ENCODE results near the gene EPN2. TPM values are rescaled to one million over a fixed set of nuclear protein-coding genes. Genes with fewer than 3 reads are reported as not detected.
"Not testable (repeated sequence)": the region's sequence is repeated elsewhere in the genome, so short reads cannot be mapped to it uniquely, and the experiment has no call there.

Gene EPN2
- 1 to 10 TPM; 6.1 to 9.5 (median 7.2) TPM for total RNA-seq

DNA sequence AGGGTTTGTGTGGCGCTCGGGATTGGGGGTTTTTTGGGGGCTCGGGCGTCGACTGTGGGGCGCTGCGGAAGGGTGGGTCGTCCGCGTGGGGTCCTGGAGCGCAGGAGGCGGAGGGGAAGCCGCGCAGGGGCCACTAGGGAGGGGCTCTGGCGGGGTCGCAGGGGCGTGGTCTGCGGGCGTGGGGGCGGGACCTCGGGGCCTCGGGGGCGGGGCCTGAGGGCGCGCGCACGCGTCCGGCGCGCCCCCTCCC lies at the start of gene EPN2:
TSS of gene EPN2 (plus strand) at position 228 of the 250 bp plus-strand sequence. CDS start 45,754 bp downstream, outside the sequence.
- H3K27me3 Mint-ChIP-seq (ENCODE audit: low read depth); H3K36me3 Mint-ChIP-seq (ENCODE audit: insufficient read depth); H3K9me3 Mint-ChIP-seq; H3K4me1 Mint-ChIP-seq (ENCODE audit: low read depth); ATAC-seq: not testable (repeated sequence)
- DNase-seq: peak; percentile 58
- H3K4me3 Mint-ChIP-seq: peak within 1 kb of the TSS; percentile 86

DNA sequence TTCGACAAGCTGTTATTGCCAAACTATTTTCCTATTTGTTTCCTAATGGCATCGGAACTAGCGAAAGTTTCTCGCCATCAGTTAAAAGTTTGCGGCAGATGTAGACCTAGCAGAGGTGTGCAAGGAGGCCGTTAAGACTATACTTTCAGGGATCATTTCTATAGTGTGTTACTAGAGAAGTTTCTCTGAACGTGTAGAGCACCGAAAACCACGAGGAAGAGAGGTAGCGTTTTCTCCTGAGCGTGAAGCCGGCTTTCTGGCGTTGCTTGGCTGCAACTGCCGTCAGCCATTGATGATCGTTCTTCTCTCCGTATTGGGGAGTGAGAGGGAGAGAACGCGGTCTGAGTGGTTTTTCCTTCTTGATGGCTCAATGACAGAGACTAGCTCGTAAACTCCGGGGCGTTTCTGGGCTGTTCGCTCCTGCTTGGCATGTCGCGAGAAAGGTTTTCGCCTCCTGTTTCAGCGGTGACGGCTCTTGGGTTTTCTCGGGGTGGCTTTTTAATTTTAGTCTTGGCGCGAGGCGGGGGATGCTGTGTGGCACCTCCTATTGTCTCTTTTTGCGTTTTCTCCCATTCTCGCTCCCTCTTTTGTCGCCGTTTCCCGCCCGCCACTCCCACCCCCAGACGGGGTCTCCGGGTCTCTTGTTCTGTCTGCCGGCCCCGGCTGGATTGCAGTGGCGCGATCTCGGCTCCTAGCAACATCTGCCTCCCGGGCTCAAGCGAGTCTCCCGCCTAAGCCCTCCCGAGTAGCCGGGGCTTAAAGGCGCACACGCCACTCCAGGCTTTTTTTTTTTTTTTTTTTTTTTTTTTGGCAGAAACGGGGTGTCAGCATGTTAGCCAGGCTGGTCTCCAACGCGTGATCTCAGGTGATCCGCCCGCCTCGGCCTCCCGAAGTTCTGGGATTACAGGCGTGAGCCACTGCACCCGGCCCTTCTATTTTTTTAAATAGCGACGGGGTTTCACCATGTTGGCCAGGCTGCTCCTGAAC lies 49.0 kb upstream of the EPN2 start:
- not testable (repeated sequence) for H3K27me3 Mint-ChIP-seq (ENCODE audit: low read depth); DNase-seq; H3K9me3 Mint-ChIP-seq; ATAC-seq; H3K4me1 Mint-ChIP-seq (ENCODE audit: low read depth); H3K36me3 Mint-ChIP-seq (ENCODE audit: insufficient read depth); H3K4me3 Mint-ChIP-seq

DNA sequence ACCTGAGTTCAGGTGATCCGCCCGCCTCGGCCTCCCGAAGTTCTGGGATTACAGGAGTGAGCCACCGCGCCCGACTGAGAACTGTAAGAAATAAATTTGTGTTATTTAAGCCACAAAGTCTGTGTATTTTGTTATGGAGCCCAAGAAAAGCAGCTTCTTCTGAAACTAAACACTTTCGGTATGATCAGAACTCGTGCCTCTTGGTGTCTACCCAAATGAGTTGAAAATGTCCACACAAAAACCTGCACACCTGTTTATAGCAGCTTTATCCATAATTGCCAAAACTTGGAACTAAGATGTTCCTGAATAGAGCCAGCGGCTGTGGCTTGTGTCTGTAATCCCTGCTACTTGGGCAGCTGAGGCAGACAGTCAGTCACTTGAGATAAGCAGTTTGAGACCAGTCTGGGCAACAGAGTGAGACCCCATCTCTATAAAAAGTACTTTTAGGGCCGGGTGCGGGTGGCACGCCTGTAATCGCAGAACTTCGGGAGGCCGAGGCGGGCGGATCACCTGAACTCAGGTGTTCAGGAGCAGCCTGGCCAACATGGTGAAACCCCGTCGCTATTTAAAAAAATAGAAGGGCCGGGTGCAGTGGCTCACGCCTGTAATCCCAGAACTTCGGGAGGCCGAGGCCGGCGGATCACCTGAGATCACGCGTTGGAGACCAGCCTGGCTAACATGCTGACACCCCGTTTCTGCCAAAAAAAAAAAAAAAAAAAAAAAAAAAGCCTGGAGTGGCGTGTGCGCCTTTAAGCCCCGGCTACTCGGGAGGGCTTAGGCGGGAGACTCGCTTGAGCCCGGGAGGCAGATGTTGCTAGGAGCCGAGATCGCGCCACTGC lies 48.1 kb upstream of the EPN2 start:
- H3K4me1 Mint-ChIP-seq (ENCODE audit: low read depth); H3K9me3 Mint-ChIP-seq; H3K36me3 Mint-ChIP-seq (ENCODE audit: insufficient read depth); H3K27me3 Mint-ChIP-seq (ENCODE audit: low read depth); H3K4me3 Mint-ChIP-seq; DNase-seq: not testable (repeated sequence)
- ATAC-seq: peak; percentile 84 to 86

DNA sequence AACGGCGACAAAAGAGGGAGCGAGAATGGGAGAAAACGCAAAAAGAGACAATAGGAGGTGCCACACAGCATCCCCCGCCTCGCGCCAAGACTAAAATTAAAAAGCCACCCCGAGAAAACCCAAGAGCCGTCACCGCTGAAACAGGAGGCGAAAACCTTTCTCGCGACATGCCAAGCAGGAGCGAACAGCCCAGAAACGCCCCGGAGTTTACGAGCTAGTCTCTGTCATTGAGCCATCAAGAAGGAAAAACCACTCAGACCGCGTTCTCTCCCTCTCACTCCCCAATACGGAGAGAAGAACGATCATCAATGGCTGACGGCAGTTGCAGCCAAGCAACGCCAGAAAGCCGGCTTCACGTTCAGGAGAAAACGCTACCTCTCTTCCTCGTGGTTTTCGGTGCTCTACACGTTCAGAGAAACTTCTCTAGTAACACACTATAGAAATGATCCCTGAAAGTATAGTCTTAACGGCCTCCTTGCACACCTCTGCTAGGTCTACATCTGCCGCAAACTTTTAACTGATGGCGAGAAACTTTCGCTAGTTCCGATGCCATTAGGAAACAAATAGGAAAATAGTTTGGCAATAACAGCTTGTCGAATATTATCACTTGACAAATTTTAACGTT lies 47.3 kb upstream of the EPN2 start:
- not testable (repeated sequence) for H3K27me3 Mint-ChIP-seq (ENCODE audit: low read depth); H3K9me3 Mint-ChIP-seq; H3K36me3 Mint-ChIP-seq (ENCODE audit: insufficient read depth); ATAC-seq; DNase-seq; H3K4me3 Mint-ChIP-seq; H3K4me1 Mint-ChIP-seq (ENCODE audit: low read depth)

DNA sequence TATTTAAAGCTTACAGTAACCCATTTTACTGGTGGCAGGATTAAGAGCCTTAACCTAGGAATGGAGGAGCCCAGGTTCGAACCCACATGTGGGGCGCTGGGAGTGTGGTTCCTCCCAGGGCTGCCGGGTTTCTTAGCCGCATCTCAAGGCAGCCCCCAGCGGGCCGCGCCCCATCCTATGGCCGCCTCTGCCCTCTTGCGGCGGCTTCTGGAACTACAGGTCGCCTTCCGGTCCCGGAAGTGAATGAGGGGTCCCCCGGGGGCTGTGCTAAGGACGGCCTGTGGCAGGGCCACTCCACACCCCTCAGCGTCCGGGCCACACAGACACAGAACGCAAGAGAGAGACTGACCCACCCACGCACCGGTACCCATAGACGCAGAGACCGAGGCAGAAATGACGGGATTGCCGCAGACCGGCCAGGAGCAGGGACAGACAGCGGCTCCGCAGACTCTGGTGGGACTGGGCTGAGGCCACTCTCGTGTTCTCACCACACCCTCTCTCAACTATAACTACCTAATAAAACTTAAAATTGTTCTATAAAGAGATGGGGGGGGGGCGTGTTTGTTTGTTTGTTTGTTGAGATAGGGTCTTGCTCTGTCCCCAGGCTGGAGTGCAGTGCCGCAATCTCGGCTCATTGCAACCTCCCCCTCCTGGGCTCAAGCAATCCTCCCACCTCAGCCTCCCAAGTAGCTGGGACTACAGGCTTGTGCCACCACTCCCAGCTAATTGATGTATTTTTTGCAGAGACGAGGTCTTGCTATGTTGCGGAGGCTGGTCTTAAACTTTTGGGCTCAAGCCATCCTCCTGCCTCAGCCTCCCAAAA lies 40.6 kb upstream of the EPN2 start:
- H3K4me3 Mint-ChIP-seq: not testable (repeated sequence)

DNA sequence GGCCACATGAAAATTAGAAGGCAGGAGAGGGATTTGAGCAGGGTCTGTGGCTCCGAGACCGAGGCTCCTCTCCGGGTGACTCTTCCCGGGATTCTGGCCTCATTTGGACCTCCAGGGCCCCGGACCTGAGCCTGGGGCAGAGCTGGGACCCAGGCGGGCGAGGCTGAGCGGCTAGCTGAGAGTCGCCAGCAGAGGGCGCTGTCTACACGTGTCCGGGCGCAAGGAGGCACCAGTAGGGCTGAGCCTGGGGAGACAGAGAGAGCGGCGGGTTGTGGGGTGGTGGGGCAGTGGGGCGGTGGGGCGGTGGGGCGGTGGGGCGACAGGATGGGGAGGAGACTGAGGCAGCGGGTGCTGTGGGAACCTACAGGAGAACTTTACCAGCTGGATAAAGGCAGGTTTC lies 34.7 kb upstream of the EPN2 start:
- H3K9me3 Mint-ChIP-seq; H3K27me3 Mint-ChIP-seq (ENCODE audit: low read depth): not testable (repeated sequence)
- ATAC-seq: peak; percentile 99 to 100

More for the DNA sequence above, 40.6 kb upstream of the EPN2 start:
- H3K27me3 Mint-ChIP-seq (ENCODE audit: low read depth); H3K36me3 Mint-ChIP-seq (ENCODE audit: insufficient read depth); H3K9me3 Mint-ChIP-seq; DNase-seq; H3K4me1 Mint-ChIP-seq (ENCODE audit: low read depth): not testable (repeated sequence)
- peak; percentile 97 for ATAC-seq

DNA sequence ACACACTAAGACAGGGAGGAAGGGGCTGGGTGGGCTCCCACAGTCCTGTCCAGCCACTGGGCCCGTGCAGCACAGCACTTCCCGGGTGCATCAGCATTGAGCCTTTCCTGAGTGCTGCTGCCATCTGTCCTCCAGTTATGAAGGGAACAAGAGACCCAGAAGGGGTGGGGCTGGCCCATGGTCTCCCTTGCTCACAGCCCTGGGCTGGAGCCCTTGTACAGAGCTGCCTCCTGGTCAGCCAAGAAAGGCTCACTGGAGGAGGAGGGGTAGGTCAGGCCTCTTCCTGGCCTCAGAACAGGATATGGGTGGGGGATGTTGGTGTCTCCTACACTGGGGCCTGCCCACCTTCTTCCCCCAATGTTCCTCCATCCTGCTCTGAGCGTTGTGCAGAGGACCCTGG lies 33.7 kb upstream of the EPN2 start:
- not testable (repeated sequence) for DNase-seq; H3K36me3 Mint-ChIP-seq (ENCODE audit: insufficient read depth); H3K27me3 Mint-ChIP-seq (ENCODE audit: low read depth); H3K4me3 Mint-ChIP-seq; H3K9me3 Mint-ChIP-seq; ATAC-seq; H3K4me1 Mint-ChIP-seq (ENCODE audit: low read depth)

More for the DNA sequence above, 34.7 kb upstream of the EPN2 start:
- H3K36me3 Mint-ChIP-seq (ENCODE audit: insufficient read depth); H3K4me1 Mint-ChIP-seq (ENCODE audit: low read depth); DNase-seq; H3K4me3 Mint-ChIP-seq: not testable (repeated sequence)

DNA sequence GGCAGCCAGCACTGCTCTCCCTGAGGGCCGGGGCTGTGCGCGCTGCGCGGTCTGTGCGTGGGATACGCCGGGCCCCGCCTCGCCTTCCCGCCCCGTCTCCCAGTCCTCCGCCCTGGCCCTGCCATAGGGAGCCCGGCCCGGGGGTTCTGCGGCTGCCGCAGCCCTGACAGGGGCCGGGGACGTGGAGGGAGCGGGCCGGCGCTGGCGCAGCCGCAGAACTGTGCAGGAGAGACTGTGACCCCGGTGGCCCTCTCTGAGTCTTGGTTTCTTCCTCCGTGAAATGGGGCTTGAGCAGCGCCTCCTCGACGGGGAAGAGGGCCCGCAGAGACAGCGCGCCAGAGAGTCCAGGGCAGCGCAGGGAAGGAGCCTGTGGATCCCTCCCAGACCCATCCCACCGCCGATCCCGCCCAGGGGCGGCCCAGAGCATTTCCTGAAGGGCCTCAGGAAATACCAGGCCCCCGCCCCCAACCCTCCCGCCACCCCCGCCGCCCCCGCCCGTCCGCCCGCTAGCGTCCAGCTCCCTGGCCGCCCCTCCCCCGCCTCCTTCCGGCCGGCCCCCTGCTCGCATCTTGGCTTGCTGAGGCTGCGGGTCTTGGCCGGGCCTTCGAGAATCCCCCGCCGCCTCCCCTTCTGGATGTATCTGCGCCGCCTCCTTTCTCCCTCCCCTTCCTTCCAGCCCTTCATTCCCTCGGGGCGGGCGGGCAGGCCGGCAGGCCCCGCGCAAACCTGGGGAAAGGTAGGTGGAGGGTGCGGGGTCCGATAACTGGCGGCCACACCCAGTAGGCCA lies 21.9 kb upstream of the EPN2 start:
- ATAC-seq: peak; percentile 34 to 49
- not testable (repeated sequence) for H3K4me3 Mint-ChIP-seq; H3K27me3 Mint-ChIP-seq (ENCODE audit: low read depth); H3K9me3 Mint-ChIP-seq; H3K4me1 Mint-ChIP-seq (ENCODE audit: low read depth); DNase-seq; H3K36me3 Mint-ChIP-seq (ENCODE audit: insufficient read depth)

DNA sequence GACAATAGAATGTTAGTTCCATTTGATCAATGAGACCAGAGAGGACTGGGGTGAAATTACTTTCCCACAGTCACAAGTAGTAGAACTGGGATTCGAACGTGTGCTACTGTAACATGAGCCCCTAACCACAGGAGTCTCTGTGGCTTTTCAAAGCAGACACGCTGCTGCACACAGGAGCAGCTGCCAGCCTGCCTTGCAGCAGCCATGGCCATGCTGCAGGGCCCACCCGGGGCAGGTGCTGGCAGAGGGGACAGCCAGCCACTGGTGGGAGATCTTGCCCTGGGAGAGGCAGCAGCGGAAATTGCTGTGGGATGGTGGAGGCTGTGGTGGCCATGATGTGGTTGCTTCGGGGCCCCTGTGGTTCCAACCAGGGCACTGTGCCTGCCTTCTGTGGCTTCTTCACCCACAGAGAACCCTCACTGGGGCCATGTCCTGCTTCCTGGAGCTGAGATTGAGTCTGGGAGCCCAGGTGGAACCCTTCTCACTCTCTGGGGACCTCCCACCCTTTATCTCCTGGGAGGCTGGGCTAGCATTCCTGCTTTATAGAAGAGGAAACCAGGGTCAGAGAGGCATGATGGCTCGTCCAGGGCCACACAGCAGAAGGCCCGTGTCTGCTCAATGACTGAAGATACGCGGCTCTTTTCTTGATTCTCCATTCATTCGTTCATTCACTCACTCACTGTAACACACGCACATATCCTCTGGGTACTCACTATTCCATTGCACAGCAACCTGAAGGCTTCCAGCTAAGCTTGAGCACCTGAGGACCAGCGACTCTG lies 20.8 kb upstream of the EPN2 start:
- H3K36me3 Mint-ChIP-seq (ENCODE audit: insufficient read depth); H3K9me3 Mint-ChIP-seq; H3K4me3 Mint-ChIP-seq; H3K4me1 Mint-ChIP-seq (ENCODE audit: low read depth); H3K27me3 Mint-ChIP-seq (ENCODE audit: low read depth); DNase-seq: not testable (repeated sequence)
- peak; percentile 65 to 71 for ATAC-seq

DNA sequence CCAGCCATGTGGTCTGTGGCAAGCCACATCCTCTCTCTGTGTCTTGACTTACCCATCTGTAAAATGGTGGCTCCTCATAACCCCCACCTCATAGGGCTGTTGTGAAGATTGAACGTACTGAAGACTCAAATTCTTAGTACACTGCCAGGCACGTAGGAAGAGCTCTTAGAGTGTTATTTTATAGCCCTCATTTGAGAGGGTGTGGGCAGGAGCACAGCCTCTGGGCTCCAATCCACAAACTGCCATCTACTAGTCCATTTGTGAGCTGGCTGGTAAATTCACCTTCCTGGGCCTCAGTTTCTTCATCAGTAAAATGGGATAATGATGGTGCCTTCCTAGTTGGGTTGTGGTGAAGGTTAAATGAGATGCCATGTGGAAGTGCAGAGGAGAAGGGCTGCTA lies 18.3 kb upstream of the EPN2 start:
- H3K9me3 Mint-ChIP-seq; H3K27me3 Mint-ChIP-seq (ENCODE audit: low read depth); H3K4me3 Mint-ChIP-seq; ATAC-seq; H3K4me1 Mint-ChIP-seq (ENCODE audit: low read depth); H3K36me3 Mint-ChIP-seq (ENCODE audit: insufficient read depth); DNase-seq: not testable (repeated sequence)

DNA sequence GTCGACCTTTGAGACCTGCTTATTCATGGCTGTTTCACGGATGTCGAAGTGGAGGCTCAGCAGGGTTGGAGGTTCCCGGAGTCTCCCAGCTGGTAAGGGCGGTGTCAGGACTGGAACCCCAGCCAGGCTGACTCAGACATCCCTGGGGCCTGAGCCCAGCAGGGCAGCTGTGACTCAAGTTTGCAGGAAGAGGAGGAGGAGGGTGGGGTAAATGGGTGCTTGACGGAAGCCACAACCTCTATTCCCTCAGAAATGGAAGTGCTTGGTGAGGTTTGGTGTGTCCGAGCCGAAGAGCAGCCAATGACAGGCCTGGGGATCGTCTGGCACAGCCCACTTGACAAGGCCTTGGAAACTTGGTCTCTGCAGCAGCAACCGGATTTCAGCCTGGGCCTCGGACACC lies 17.8 kb upstream of the EPN2 start:
- H3K36me3 Mint-ChIP-seq (ENCODE audit: insufficient read depth); H3K4me3 Mint-ChIP-seq; ATAC-seq; DNase-seq; H3K27me3 Mint-ChIP-seq (ENCODE audit: low read depth); H3K9me3 Mint-ChIP-seq; H3K4me1 Mint-ChIP-seq (ENCODE audit: low read depth): not testable (repeated sequence)

DNA sequence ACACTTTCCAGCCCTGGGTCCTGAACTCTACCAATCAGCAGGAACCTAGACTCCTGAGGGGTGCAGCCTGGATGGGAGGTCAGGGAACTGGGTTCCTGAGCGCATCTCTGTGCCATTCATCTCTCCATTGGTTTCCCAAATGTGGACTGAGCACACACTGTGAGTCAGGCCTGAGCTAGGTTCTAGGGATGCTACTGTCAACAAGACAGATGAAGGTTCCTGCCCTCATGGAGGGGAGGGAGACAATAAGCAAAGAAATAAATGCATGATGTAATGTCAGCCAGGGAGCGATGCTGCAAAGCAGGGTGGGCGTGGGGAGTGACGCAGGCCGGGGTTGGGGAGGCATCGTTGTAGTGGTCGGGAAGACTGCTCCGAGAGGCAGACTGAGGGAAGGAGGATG lies 17.0 kb upstream of the EPN2 start:
- DNase-seq: not testable (repeated sequence)

More for the DNA sequence above, 17.0 kb upstream of the EPN2 start:
- H3K27me3 Mint-ChIP-seq (ENCODE audit: low read depth); H3K4me3 Mint-ChIP-seq; H3K36me3 Mint-ChIP-seq (ENCODE audit: insufficient read depth); H3K4me1 Mint-ChIP-seq (ENCODE audit: low read depth); ATAC-seq; H3K9me3 Mint-ChIP-seq: not testable (repeated sequence)

Measured in activated T-cell treated with anti-CD3 and anti-CD28 coated beads, Interleukin-2, amount 50 U/mL, for 4 hours (primary cell).